Measurements from ENCODE around the gene MCM3.
A peak's percentile ranks its signal among the peaks of the same experiment; 100 is the strongest.

MCM3 gene

GRCh38 chr6:52284460-52285176 is at the start of gene MCM3:
MCM3 (minus strand) TSS chr6:52284742; CDS start chr6:52284674, 68 bp downstream.
- H3K4me1 ChIP-seq (ENCODE audit: control insufficient read depth, insufficient read depth, low read length), result no peaks in the 10 kb centered on the region
- WGBS (ENCODE audit: insufficient coverage, insufficient read length), result no CpG with 5 or more reads among the region's 53 CpGs
- no peak within 1 kb of the TSS for H3K27ac ChIP-seq (ENCODE audit: low read length)
- peaks cover 22% of the 10 kb centered on the region; the same call in 1 of the 2 replicates for H3K36me3 ChIP-seq (ENCODE audit: control insufficient read depth, insufficient read depth, low read length)
- H3K4me3 ChIP-seq (ENCODE audit: low read length), result peak within 1 kb of the TSS; percentile 99
- H3K9me3 ChIP-seq (ENCODE audit: control insufficient read depth, insufficient read depth, low read length), result no peaks in the 10 kb centered on the region
- no peaks in the 10 kb centered on the region for H3K27me3 ChIP-seq (ENCODE audit: control insufficient read depth, insufficient read depth, low read length)
- peak; percentile 99 for DNase-seq (ENCODE audit: low read depth, low spot score)

GRCh38 chr6:52333840-52334200 is 49.3 kb upstream of the MCM3 start:
- no peak for DNase-seq (ENCODE audit: low read depth, low spot score)

DNA sequence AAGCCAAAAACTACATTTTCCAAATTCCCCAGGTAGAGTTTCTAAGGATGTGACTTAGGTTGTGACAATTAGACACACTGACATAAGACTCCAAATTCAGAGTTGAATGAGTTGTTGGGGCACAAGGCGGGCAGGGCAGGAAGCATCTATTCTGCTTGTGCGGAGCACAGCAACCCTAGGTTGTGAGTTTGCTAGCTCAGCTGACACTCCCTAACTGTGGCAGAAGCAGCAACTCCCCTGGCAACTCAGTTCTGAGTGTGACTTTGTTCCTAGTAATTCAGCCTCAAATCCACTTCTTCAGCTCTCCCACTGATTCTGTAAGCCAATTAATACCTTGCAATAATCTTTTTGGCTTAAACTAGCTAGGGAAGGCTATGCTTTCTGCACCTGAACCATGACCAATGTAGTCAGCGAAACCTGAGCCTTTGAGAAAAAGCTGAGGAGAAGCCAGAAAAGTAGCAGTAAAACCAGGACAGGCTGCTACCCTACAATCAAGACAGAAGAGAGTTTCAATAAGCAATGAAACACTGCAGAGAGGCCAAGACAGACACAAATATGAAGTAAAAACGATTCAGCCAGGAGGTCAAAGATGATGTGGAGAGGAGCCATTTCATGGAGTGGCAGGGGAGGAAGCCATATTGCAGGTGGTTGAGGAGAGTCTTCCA is 47.4 kb upstream of the MCM3 start:
- Histone ChIP-seq H3K4me1 (ENCODE audit: control insufficient read depth, insufficient read depth, low read length) (peaks cover 2% of the 10 kb centered on the region; the same call in 1 of the 2 replicates), H3K36me3 (ENCODE audit: control insufficient read depth, insufficient read depth, low read length) (no peaks in the 10 kb centered on the region), H3K4me3 (ENCODE audit: low read length) (no peak overlapping the region), H3K9me3 (ENCODE audit: control insufficient read depth, insufficient read depth, low read length) (no peaks in the 10 kb centered on the region), H3K27me3 (ENCODE audit: control insufficient read depth, insufficient read depth, low read length) (no peaks in the 10 kb centered on the region), H3K27ac (ENCODE audit: low read length) (no peak overlapping the region)
- DNase-seq (ENCODE audit: low read depth, low spot score), result no peak
- WGBS (ENCODE audit: insufficient coverage, insufficient read length), result no CpG with 5 or more reads among the region's 4 CpGs

More at GRCh38 chr6:52333840-52334200, 49.3 kb upstream of the MCM3 start:
- Histone ChIP-seq H3K36me3 (ENCODE audit: control insufficient read depth, insufficient read depth, low read length) (no peaks in the 10 kb centered on the region), H3K4me3 (ENCODE audit: low read length) (no peak overlapping the region), H3K27ac (ENCODE audit: low read length) (no peak overlapping the region), H3K9me3 (ENCODE audit: control insufficient read depth, insufficient read depth, low read length) (no peaks in the 10 kb centered on the region), H3K27me3 (ENCODE audit: control insufficient read depth, insufficient read depth, low read length) (no peaks in the 10 kb centered on the region), H3K4me1 (ENCODE audit: control insufficient read depth, insufficient read depth, low read length) (no peaks in the 10 kb centered on the region)
- no CpG with 5 or more reads among the region's 1 CpG for WGBS (ENCODE audit: insufficient coverage, insufficient read length)

- DNase-seq (ENCODE audit: low read depth, low spot score), result no peak
- no CpG with 5 or more reads among the region's 2 CpGs for WGBS (ENCODE audit: insufficient coverage, insufficient read length)
- Histone ChIP-seq H3K9me3 (ENCODE audit: control insufficient read depth, insufficient read depth, low read length) (no peaks in the 10 kb centered on the region), H3K4me3 (ENCODE audit: low read length) (no peak overlapping the region), H3K27ac (ENCODE audit: low read length) (no peak overlapping the region), H3K27me3 (ENCODE audit: control insufficient read depth, insufficient read depth, low read length) (no peaks in the 10 kb centered on the region), H3K36me3 (ENCODE audit: control insufficient read depth, insufficient read depth, low read length) (no peaks in the 10 kb centered on the region), H3K4me1 (ENCODE audit: control insufficient read depth, insufficient read depth, low read length) (peaks cover 6% of the 10 kb centered on the region; the same call in 1 of the 2 replicates)
These were observed 45.9 kb upstream of the MCM3 start for GRCh38 chr6:52330470-52330869.

DNA sequence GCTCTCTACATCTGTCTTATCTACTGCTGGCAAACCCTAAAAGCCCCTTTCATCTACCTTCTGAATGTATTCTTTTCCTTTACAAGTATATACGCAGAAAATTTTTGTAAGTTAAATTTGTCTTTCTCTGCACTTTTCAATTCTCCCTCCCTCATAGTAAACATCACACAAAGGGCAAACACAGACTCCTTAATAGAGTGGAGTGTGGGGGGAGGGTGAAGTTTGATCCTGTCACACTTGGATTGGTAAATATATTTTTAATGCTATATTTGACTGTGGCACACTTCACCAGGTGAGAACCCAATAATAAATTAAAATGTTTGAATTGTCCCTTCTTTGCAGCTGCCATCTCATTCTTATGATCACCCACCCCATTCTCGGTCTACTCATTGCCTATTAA is 44.2 kb upstream of the MCM3 start:
- H3K27ac ChIP-seq (ENCODE audit: low read length), result no peak overlapping the region
- no CpG with 5 or more reads among the region's 2 CpGs for WGBS (ENCODE audit: insufficient coverage, insufficient read length)
- no peak overlapping the region for H3K4me3 ChIP-seq (ENCODE audit: low read length)
- no peaks in the 10 kb centered on the region for H3K9me3 ChIP-seq (ENCODE audit: control insufficient read depth, insufficient read depth, low read length)
- H3K4me1 ChIP-seq (ENCODE audit: control insufficient read depth, insufficient read depth, low read length), result peaks cover 6% of the 10 kb centered on the region; the same call in 1 of the 2 replicates
- H3K27me3 ChIP-seq (ENCODE audit: control insufficient read depth, insufficient read depth, low read length), result no peaks in the 10 kb centered on the region
- no peaks in the 10 kb centered on the region for H3K36me3 ChIP-seq (ENCODE audit: control insufficient read depth, insufficient read depth, low read length)
- no peak for DNase-seq (ENCODE audit: low read depth, low spot score)

- no peak for DNase-seq (ENCODE audit: low read depth, low spot score)
- WGBS (ENCODE audit: insufficient coverage, insufficient read length), result no CpG with 5 or more reads among the region's 2 CpGs
- H3K36me3 ChIP-seq (ENCODE audit: control insufficient read depth, insufficient read depth, low read length), result no peaks in the 10 kb centered on the region
- no peak overlapping the region for H3K27ac ChIP-seq (ENCODE audit: low read length)
- H3K4me3 ChIP-seq (ENCODE audit: low read length), result no peak overlapping the region
- no peaks in the 10 kb centered on the region for H3K9me3 ChIP-seq (ENCODE audit: control insufficient read depth, insufficient read depth, low read length)
- H3K27me3 ChIP-seq (ENCODE audit: control insufficient read depth, insufficient read depth, low read length), result no peaks in the 10 kb centered on the region
- H3K4me1 ChIP-seq (ENCODE audit: control insufficient read depth, insufficient read depth, low read length), result peaks cover 6% of the 10 kb centered on the region; the same call in 1 of the 2 replicates
These were observed 43.7 kb upstream of the MCM3 start for GRCh38 chr6:52328303-52328662.

DNA sequence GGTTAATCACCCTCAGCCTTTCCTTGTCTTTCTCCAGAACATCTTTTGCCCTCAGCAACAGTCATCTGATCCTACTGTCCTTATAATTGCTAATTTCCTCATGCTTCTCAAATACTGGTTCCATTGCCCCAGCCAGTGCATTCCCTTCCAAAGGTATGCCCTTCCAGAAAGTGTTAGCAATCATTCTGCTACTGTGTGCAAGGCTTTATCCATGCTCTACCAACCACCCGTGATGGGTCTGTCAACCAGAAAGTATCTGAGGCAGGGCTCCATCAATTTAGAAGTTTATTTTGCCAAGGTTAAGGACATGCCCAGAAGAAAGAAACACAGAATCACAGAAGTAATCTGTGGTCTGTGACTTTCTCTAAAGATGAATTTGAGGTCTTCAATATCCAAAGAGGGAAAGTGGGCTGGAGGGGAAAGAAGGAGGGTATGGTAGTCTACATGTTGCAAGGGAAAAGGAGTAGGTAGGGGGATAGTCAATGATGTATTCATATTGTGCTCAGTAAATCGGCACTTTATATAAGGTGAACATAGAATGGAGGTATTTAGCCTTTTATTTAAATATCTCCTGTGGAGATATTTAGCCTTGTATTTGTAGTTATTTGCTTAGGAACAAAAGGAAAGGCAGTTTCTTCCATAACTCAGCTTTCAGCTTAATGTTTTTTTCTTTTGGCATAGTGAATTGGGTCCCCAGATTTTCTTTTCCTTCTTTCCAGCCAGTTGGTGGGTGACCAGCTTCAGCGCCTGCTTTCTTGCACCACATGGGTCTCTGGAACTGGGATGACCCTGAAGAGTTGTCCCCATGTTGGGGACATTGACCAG is 42.2 kb upstream of the MCM3 start:
- Histone ChIP-seq H3K4me1 (ENCODE audit: control insufficient read depth, insufficient read depth, low read length) (peaks cover 6% of the 10 kb centered on the region; the same call in 1 of the 2 replicates), H3K27me3 (ENCODE audit: control insufficient read depth, insufficient read depth, low read length) (no peaks in the 10 kb centered on the region), H3K27ac (ENCODE audit: low read length) (no peak overlapping the region), H3K4me3 (ENCODE audit: low read length) (no peak overlapping the region), H3K9me3 (ENCODE audit: control insufficient read depth, insufficient read depth, low read length) (no peaks in the 10 kb centered on the region), H3K36me3 (ENCODE audit: control insufficient read depth, insufficient read depth, low read length) (no peaks in the 10 kb centered on the region)
- no peak for DNase-seq (ENCODE audit: low read depth, low spot score)
- WGBS (ENCODE audit: insufficient coverage, insufficient read length), result no CpG with 5 or more reads among the region's 3 CpGs

DNA sequence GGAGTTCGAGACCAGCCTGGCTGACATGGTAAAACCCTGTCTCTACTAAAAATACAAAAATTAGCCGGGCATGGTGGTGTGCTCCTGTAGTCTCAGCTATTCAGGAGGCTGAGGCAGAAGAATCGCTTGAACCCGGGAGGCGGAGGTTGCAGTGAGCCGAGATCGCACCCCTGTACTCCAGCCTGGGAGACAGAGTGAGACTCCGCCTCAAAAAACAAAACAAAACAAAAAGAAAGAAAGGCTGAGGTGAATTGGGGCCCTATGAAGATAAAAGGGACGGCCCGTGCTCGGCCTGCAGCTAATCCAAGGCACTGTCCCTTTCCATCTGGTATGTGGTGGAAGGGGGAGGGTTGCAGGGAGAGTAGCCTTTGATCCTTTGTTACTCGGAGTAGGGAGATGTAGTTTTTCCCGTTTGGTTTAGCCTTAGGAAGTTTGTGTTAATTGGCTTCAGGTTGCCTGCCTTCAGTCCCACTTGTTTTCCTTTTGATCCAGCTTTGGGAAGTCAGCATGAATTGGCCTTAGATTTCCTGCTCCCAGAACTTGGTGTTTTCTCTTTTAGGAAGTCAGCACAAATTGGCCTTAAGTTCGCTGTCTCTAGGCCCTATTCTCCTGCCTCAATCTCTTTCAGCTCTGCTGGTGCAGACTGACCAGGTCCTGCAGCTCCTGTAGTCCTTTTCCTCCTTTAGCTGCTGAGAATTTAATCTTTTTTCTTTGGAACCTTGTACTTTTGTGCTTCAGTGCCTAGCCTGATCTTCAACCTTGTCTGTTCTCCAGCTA is 41.3 kb upstream of the MCM3 start:
- DNase-seq (ENCODE audit: low read depth, low spot score), result peak; percentile 52
- Histone ChIP-seq H3K27ac (ENCODE audit: low read length) (no peak overlapping the region), H3K36me3 (ENCODE audit: control insufficient read depth, insufficient read depth, low read length) (no peaks in the 10 kb centered on the region), H3K4me1 (ENCODE audit: control insufficient read depth, insufficient read depth, low read length) (peaks cover 6% of the 10 kb centered on the region; the same call in 1 of the 2 replicates), H3K9me3 (ENCODE audit: control insufficient read depth, insufficient read depth, low read length) (no peaks in the 10 kb centered on the region), H3K4me3 (ENCODE audit: low read length) (no peak overlapping the region), H3K27me3 (ENCODE audit: control insufficient read depth, insufficient read depth, low read length) (no peaks in the 10 kb centered on the region)
- no CpG with 5 or more reads among the region's 14 CpGs for WGBS (ENCODE audit: insufficient coverage, insufficient read length)

DNA sequence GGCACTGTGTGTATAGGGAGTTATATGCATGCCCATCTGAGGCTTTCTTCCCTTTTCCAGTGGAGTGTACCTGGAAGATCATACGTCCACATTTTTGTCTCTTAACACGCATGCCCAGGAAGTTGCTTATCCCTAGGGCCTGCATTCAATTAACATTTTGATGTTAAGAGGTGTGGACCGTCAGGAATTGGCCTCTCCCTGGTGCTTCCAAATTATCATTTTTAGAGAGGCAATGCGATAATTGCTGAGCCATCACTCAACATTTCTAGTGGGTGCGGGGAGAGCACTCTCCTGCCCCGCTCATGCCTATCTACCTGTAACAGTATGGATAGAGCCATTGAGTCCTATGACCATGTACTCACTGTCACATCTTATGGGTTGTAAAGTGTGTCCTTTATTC is 39.6 kb upstream of the MCM3 start:
- DNase-seq (ENCODE audit: low read depth, low spot score), result no peak
- H3K4me1 ChIP-seq (ENCODE audit: control insufficient read depth, insufficient read depth, low read length), result peaks cover 6% of the 10 kb centered on the region; the same call in 1 of the 2 replicates
- H3K27ac ChIP-seq (ENCODE audit: low read length), result no peak overlapping the region
- H3K9me3 ChIP-seq (ENCODE audit: control insufficient read depth, insufficient read depth, low read length), result no peaks in the 10 kb centered on the region
- H3K36me3 ChIP-seq (ENCODE audit: control insufficient read depth, insufficient read depth, low read length), result no peaks in the 10 kb centered on the region
- no peak overlapping the region for H3K4me3 ChIP-seq (ENCODE audit: low read length)
- H3K27me3 ChIP-seq (ENCODE audit: control insufficient read depth, insufficient read depth, low read length), result no peaks in the 10 kb centered on the region
- no CpG with 5 or more reads among the region's 6 CpGs for WGBS (ENCODE audit: insufficient coverage, insufficient read length)
